ENCODE measurements around the gene ADAM10. TPM values are rescaled to one million over a fixed set of nuclear protein-coding genes. Genes with fewer than 3 reads are reported as not detected.

The ADAM10 gene
- total RNA-seq, 1 donor from 2014 or later: 106 TPM

DNA sequence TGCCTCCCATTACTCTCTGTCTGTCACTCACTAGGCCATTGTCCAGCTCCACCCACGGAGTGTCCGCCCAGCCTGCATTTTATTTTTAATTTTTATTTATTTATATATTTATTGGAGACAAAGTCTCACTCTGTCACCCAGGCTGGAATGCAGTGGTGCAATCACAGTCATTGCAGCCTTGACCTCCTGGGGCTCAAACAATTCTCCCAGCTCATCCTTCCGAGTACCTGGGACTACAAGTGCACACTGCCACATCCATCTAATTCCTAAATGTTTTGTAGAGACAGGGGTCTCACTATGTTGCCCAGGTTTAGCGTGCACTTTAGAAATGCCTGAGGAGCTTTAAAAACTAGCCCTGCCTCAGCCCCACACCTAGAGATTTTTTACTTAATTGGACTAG, 176.2 kb downstream of the ADAM10 start:
- no peak overlapping the region for H3K4me3 ChIP-seq (ENCODE audit: low read depth, low read length)
- DNase-seq (ENCODE audit: low read depth): no peak
- TF ChIP-seq, protein P1, sequence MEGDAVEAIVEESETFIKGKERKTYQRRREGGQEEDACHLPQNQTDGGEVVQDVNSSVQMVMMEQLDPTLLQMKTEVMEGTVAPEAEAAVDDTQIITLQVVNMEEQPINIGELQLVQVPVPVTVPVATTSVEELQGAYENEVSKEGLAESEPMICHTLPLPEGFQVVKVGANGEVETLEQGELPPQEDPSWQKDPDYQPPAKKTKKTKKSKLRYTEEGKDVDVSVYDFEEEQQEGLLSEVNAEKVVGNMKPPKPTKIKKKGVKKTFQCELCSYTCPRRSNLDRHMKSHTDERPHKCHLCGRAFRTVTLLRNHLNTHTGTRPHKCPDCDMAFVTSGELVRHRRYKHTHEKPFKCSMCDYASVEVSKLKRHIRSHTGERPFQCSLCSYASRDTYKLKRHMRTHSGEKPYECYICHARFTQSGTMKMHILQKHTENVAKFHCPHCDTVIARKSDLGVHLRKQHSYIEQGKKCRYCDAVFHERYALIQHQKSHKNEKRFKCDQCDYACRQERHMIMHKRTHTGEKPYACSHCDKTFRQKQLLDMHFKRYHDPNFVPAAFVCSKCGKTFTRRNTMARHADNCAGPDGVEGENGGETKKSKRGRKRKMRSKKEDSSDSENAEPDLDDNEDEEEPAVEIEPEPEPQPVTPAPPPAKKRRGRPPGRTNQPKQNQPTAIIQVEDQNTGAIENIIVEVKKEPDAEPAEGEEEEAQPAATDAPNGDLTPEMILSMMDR (conservative IDR thresholded peaks at IDR 0.05; ENCODE audit: low read depth, low read length): no peak

GRCh38 chr15:58572521-58572920, 177.0 kb downstream of the ADAM10 start:
- DNase-seq (ENCODE audit: low read depth): no peak
- TF ChIP-seq, protein P1 (conservative IDR thresholded peaks at IDR 0.05; ENCODE audit: low read depth, low read length): no peak
- no peak overlapping the region for H3K4me3 ChIP-seq (ENCODE audit: low read depth, low read length)

GRCh38 chr15:58571491-58571890, 178.0 kb downstream of the ADAM10 start:
- TF ChIP-seq, protein P1 (conservative IDR thresholded peaks at IDR 0.05; ENCODE audit: low read depth, low read length): no peak
- H3K4me3 ChIP-seq (ENCODE audit: low read depth, low read length): no peak overlapping the region
- DNase-seq (ENCODE audit: low read depth): no peak

- no peak overlapping the region for H3K4me3 ChIP-seq (ENCODE audit: low read depth, low read length)
- TF ChIP-seq, protein P1 (conservative IDR thresholded peaks at IDR 0.05; ENCODE audit: low read depth, low read length): no peak
- no peak for DNase-seq (ENCODE audit: low read depth)
Measured at GRCh38 chr15:58569455-58569854, 180.1 kb downstream of the ADAM10 start.

GRCh38 chr15:58568157-58568571, 181.3 kb downstream of the ADAM10 start:
- no peak overlapping the region for H3K4me3 ChIP-seq (ENCODE audit: low read depth, low read length)
- no peak for DNase-seq (ENCODE audit: low read depth)
- TF ChIP-seq, protein P1 (conservative IDR thresholded peaks at IDR 0.05; ENCODE audit: low read depth, low read length): no peak

DNA sequence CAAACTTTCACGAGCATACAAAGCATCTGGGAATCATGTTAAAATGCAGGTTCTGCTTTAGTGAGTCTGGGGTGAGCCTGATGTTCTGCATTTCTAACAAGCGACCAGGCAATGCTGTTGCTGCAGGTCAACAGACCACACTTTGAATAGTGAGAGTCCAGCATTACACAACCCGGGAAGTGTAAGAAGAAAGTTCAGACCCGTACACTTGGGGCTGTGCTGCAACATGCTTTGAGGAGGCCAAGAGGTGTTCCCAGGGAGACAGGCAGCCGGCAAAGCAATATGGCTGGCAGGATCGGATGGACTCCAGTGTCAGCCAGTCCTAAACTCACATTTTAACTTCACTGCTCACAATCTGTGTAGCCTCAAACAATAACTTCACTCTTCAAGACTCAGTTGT, 183.5 kb downstream of the ADAM10 start:
- TF ChIP-seq, protein P1 (conservative IDR thresholded peaks at IDR 0.05; ENCODE audit: low read depth, low read length): no peak
- peak; percentile 38 for DNase-seq (ENCODE audit: low read depth)

DNA sequence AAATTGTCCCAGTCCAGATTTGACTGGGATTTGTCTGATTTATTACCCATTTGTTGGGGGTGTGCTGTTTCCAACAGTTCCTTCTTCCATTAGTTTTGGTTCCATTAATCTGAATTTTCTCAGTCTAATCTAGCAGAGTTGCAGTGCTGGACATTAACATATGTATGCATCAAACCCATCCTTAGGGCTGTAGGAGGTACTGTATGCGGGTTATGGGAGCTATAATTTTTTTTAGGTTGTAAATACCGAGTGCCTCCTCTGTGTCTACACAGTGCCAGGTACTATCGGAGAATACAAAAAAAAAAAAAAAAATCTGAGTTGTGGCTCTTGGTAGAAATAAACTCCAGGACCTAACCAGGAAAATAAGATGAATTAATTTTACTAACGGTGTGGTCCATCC, 183.9 kb downstream of the ADAM10 start:
- TF ChIP-seq, protein P1 (conservative IDR thresholded peaks at IDR 0.05; ENCODE audit: low read depth, low read length): no peak
- H3K4me3 ChIP-seq (ENCODE audit: low read depth, low read length): no peak overlapping the region
- no peak for DNase-seq (ENCODE audit: low read depth)

More for the DNA sequence above, 183.5 kb downstream of the ADAM10 start:
- no peak overlapping the region for H3K4me3 ChIP-seq (ENCODE audit: low read depth, low read length)

Data from epithelial cell of proximal tubule (primary cell).